H9 (cell line): ENCODE data around the gene STRA6. TPM values are rescaled to one million over a fixed set of nuclear protein-coding genes. Genes with fewer than 3 reads are reported as not detected.
A peak's percentile ranks its signal among the peaks of the same experiment; 100 is the strongest.

Experiments used
- DNase-seq: peaks from one replicate; pipeline ENCODE4 v3.0.0-alpha.2; 2017
- H2AFZ ChIP-seq: one replicate; pipeline ENCODE4 v1.6.1; 2013; ENCODE audit warnings: mild to moderate bottlenecking, low read length, control low read depth, moderate library complexity
- H2AK5ac ChIP-seq: 2 replicates; pipeline ENCODE4 v1.6.1; 2013; ENCODE audit warnings: low read length, control low read depth, mixed read lengths; ENCODE audit not compliant: insufficient read length
- H2BK120ac ChIP-seq: one replicate; pipeline ENCODE4 v1.6.1; 2013; ENCODE audit warnings: low read depth, mild to moderate bottlenecking, low read length, control low read depth, inconsistent platforms; ENCODE audit not compliant: poor library complexity, severe bottlenecking
- H2BK12ac ChIP-seq: 2 replicates; pipeline ENCODE4 v1.6.1; 2013; ENCODE audit warnings: low read length, control low read depth, mixed read lengths, low read depth; ENCODE audit not compliant: insufficient read length
- H2BK15ac ChIP-seq: 2 replicates; pipeline ENCODE4 v1.6.1; 2013; ENCODE audit warnings: low read depth, low read length, control low read depth
- H2BK20ac ChIP-seq: one replicate; pipeline ENCODE4 v1.6.1; 2013; ENCODE audit warnings: low read depth, mild to moderate bottlenecking, low read length, control low read depth, inconsistent platforms; ENCODE audit not compliant: poor library complexity, severe bottlenecking
- H2BK5ac ChIP-seq: 2 replicates; pipeline ENCODE4 v1.6.1; 2013; ENCODE audit warnings: low read length, control low read depth, mixed read lengths; ENCODE audit not compliant: insufficient read length
- H3K14ac ChIP-seq: 2 replicates; pipeline ENCODE4 v1.6.1; 2013; ENCODE audit warnings: low read length, control low read depth; ENCODE audit not compliant: insufficient read depth
- H3K18ac ChIP-seq: 2 replicates; pipeline ENCODE4 v1.6.1; 2013; ENCODE audit warnings: low read depth, mild to moderate bottlenecking, mixed read lengths, low read length, control low read depth; ENCODE audit not compliant: insufficient read length
- H3K23ac ChIP-seq: 2 replicates; pipeline ENCODE4 v1.6.1; 2013; ENCODE audit warnings: low read length, control low read depth, mixed read lengths, low read depth; ENCODE audit not compliant: insufficient read length
- H3K23me2 ChIP-seq: 2 replicates; pipeline ENCODE4 v1.6.1; 2013; ENCODE audit warnings: low read depth, mild to moderate bottlenecking, mixed read lengths, low read length, control low read depth; ENCODE audit not compliant: insufficient read length, poor library complexity, severe bottlenecking
- H3K27ac ChIP-seq: 2 replicates; pipeline ENCODE4 v1.5.1; 2013; ENCODE audit warnings: low read length, control low read depth, mixed read lengths, low read depth; ENCODE audit not compliant: insufficient read length
- H3K27me3 ChIP-seq: 2 replicates; pipeline ENCODE4 v1.6.1; 2013; ENCODE audit warnings: low read length, control low read depth, inconsistent platforms; ENCODE audit not compliant: insufficient read depth
- H3K4ac ChIP-seq: 2 replicates; pipeline ENCODE4 v1.6.1; 2013; ENCODE audit warnings: low read depth, mild to moderate bottlenecking, control low read depth, inconsistent platforms, low read length, moderate library complexity
- H3K4me1 ChIP-seq: 2 replicates; pipeline ENCODE4 v1.6.1; 2013; ENCODE audit warnings: low read length, control low read depth, inconsistent platforms; ENCODE audit not compliant: insufficient read depth
- H3K4me2 ChIP-seq: 2 replicates; pipeline ENCODE4 v1.6.1; 2013; ENCODE audit warnings: low read length, control low read depth, mixed read lengths; ENCODE audit not compliant: insufficient read length, insufficient read depth
- H3K56ac ChIP-seq: 2 replicates; pipeline ENCODE4 v1.6.1; 2013; ENCODE audit warnings: low read depth, mild to moderate bottlenecking, mixed read lengths, low read length, control low read depth; ENCODE audit not compliant: insufficient read length
- H3K79me1 ChIP-seq: 2 replicates; pipeline ENCODE4 v1.6.1; 2013; ENCODE audit warnings: low read depth, mild to moderate bottlenecking, moderate library complexity, low read length, control low read depth, inconsistent platforms; ENCODE audit not compliant: insufficient read depth, poor library complexity, severe bottlenecking
- H3K79me2 ChIP-seq: 2 replicates; pipeline ENCODE4 v1.6.1; 2013; ENCODE audit warnings: low read length, control low read depth, inconsistent platforms; ENCODE audit not compliant: insufficient read depth
- H3K9ac ChIP-seq: 2 replicates; pipeline ENCODE4 v1.6.1; 2013; ENCODE audit warnings: low read length, control low read depth, mixed read lengths; ENCODE audit not compliant: insufficient read length; ENCODE audit errors: extremely low read depth
- H3K9me3 ChIP-seq: one replicate; pipeline ENCODE4 v1.6.1; 2013; ENCODE audit warnings: low read depth, low read length, inconsistent platforms; ENCODE audit not compliant: control insufficient read depth
- H3T11ph ChIP-seq: one replicate; pipeline ENCODE4 v1.6.1; 2013; ENCODE audit warnings: mild to moderate bottlenecking, low read length, control low read depth, inconsistent platforms
- H4K20me1 ChIP-seq: one replicate; pipeline ENCODE4 v1.6.1; 2013; ENCODE audit not compliant: control insufficient read depth, insufficient read length, insufficient read depth
- H4K5ac ChIP-seq: 2 replicates; pipeline ENCODE4 v1.6.1; 2013; ENCODE audit warnings: low read depth, mild to moderate bottlenecking, mixed read lengths, low read length, control low read depth; ENCODE audit not compliant: insufficient read length
- H4K8ac ChIP-seq: replicated peaks from 2 replicates; pipeline ENCODE4 v1.6.1; 2013; ENCODE audit warnings: low read length, control low read depth, mixed read lengths, low read depth; ENCODE audit not compliant: insufficient read length
- H4K91ac ChIP-seq: 2 replicates; pipeline ENCODE4 v1.6.1; 2013; ENCODE audit warnings: low read depth, mild to moderate bottlenecking, moderate library complexity, mixed read lengths, low read length, control low read depth; ENCODE audit not compliant: insufficient read length
- H3K27ac Mint-ChIP-seq, 3 experiments: 2 replicates in 2 of 3; 3 replicates in 1 of 3; pipeline ENCODE4 v1.8.0; 2020 to 2021; ENCODE audit warnings: mixed read lengths in 3 of 3, mild to moderate bottlenecking in 1 of 3, moderate library complexity in 1 of 3
- H3K27me3 Mint-ChIP-seq: 2 replicates; pipeline ENCODE4 v1.8.0; 2021; ENCODE audit warnings: low read depth, mild to moderate bottlenecking, moderate library complexity, mixed read lengths
- H3K36me3 Mint-ChIP-seq, 3 experiments: 2 replicates in 2 of 3; 3 replicates in 1 of 3; pipeline ENCODE4 v1.8.0; 2020 to 2021; ENCODE audit warnings: low read depth in 3 of 3, mixed read lengths in 3 of 3; ENCODE audit not compliant: insufficient read depth in 1 of 3
- H3K4me1 Mint-ChIP-seq, 2 experiments: 2 replicates each; pipeline ENCODE4 v1.8.0; 2020; ENCODE audit warnings: mixed read lengths in 2 of 2
- H3K4me3 Mint-ChIP-seq, 2 experiments: 2 replicates in 1 of 2; 3 replicates in 1 of 2; pipeline ENCODE4 v1.8.0; 2020 to 2021; ENCODE audit warnings: mild to moderate bottlenecking in 2 of 2, mixed read lengths in 2 of 2, moderate library complexity in 1 of 2
- H3K9me3 Mint-ChIP-seq, 2 experiments: 2 replicates in 1 of 2; 3 replicates in 1 of 2; pipeline ENCODE4 v1.8.0; 2020; ENCODE audit warnings: mild to moderate bottlenecking in 2 of 2, mixed read lengths in 2 of 2, moderate library complexity in 1 of 2
- CTCF ChIP-seq: fragments of 200-600 bp; sonication (generic); conservative IDR thresholded peaks from 3 replicates; pipeline ENCODE4 v1.8.0; 2021; ENCODE audit warnings: antibody characterized with exemption, mild to moderate bottlenecking
- WGBS: extraction: QIAGEN DNeasy Blood & Tissue Kit; methylation state at CpG from one replicate; pipeline ENCODE4 v1.1.7; 2013; ENCODE audit warnings: missing lambda C conversion rate, low lambda C conversion rate, mixed read lengths; ENCODE audit not compliant: insufficient read length; ENCODE audit errors: extremely low coverage; 5-methylcytosine and 5-hydroxymethylcytosine counted together
- total RNA-seq: library from RNA; stranded (reverse); gene quantifications from 2 replicates; pipeline ENCODE4 v1.2.1, GENCODE V29; 2021

Gene STRA6
- total RNA-seq, 1 experiment from 2014 or later, result 12.8 TPM

GRCh38 chr15:74233851-74234597, 31.4 kb upstream of the STRA6 start:
- no peaks in the 10 kb centered on the region for H3K9me3 Mint-ChIP-seq
- no peak for TF ChIP-seq CTCF
- no peak overlapping the region for H3K27ac ChIP-seq
- DNase-seq, result no peak
- no peaks in the 10 kb centered on the region for H3K79me1 ChIP-seq
- peaks cover 36 to 47% of the 10 kb centered on the region in 2 experiments for H3K4me1 Mint-ChIP-seq
- no peak overlapping the region for H4K5ac ChIP-seq
- H2AK5ac ChIP-seq, result no peak overlapping the region
- no peaks in the 10 kb centered on the region for H4K20me1 ChIP-seq
- no peak overlapping the region for H2BK20ac ChIP-seq
- H2AFZ ChIP-seq, result no peak overlapping the region
- H3K4me3 Mint-ChIP-seq, result no peak overlapping the region; a peak in 1 of 5 replicates
- no peak overlapping the region for H4K91ac ChIP-seq
- no peak overlapping the region for H3K18ac ChIP-seq
- H2BK12ac ChIP-seq, result no peak overlapping the region
- no peak overlapping the region for H3K9ac ChIP-seq
- H3K4me1 ChIP-seq, result no peaks in the 10 kb centered on the region
- H2BK5ac ChIP-seq, result no peak overlapping the region
- H3K36me3 Mint-ChIP-seq, result no peaks in the 10 kb centered on the region; a peak in 1 of 7 replicates
- no peak overlapping the region for H3K56ac ChIP-seq
- H3K4ac ChIP-seq, result no peak overlapping the region
- H3K27me3 Mint-ChIP-seq, result peaks cover 61% of the 10 kb centered on the region
- no peak overlapping the region for H3T11ph ChIP-seq
- H3K23ac ChIP-seq, result no peak overlapping the region
- no peak overlapping the region for H3K27ac Mint-ChIP-seq
- H3K27me3 ChIP-seq, result no peaks in the 10 kb centered on the region
- H3K4me2 ChIP-seq, result no peak overlapping the region
- no peak overlapping the region for H2BK15ac ChIP-seq
- no peaks in the 10 kb centered on the region for H3K23me2 ChIP-seq
- no peak overlapping the region for H2BK120ac ChIP-seq
- no peaks in the 10 kb centered on the region for H3K79me2 ChIP-seq
- WGBS, result no CpG with 5 or more reads among the region's 3 CpGs
- H3K9me3 ChIP-seq, result no peaks in the 10 kb centered on the region
- peak overlapping the region; percentile 24; the same call in 1 of the 2 replicates for H3K14ac ChIP-seq
- no peak overlapping the region for H4K8ac ChIP-seq
